Measurements from ENCODE around the gene UBE2D2. TPM values are rescaled to one million over a fixed set of nuclear protein-coding genes. Genes with fewer than 3 reads are reported as not detected.

UBE2D2 gene
- total and polyA plus RNA-seq, 2 experiments from 2014 or later: 88.8 to 129 TPM

DNA sequence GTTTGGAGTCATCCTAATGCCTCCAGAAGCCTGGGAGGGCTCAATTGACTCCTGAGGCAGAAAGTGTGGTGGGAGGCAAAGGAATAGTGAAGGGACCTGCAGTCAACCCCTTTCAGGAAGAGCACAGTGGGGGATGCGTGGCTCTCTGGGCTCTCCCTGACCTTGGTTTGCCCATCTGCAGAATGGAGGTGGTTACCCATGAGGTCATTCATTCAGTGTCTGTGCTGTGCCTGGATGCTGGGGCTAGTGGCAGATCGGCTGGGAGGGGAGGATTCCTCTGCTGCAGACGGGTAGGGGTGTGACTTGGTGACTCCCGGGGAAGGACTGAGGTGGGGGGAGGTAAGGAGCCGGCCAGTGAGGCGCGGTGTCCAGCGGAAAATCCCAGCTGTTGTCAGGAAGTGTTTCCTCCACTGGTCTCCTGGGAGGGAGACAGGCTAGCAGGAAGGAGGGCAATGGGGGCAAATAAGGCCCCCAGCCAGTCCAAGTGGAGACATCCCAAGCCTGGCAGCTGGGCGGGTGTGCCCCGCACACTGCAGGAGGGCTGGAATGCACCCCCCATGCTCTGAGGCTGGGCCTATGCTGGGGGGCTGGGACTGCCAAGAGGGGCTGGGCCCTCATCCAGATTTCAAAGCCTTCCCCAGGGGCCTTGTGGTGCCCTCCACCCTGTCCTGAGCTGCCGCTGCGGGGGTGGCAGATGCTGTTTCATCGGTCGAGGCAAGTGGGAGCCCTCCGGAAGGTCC lies 98.0 kb downstream of the UBE2D2 start:
- 2 to 5% methylated on average over 14 to 15 of the region's 15 CpGs for WGBS, 2 experiments (ENCODE audit: low coverage in 1 of 2, low lambda C conversion rate in 2 of 2, missing lambda C conversion rate in 2 of 2)
- Histone ChIP-seq H3K79me2 (ENCODE audit: insufficient read depth) (peaks cover 82% of the 10 kb centered on the region), H3K27ac (peak overlapping the region; percentile 98), H3K9me3 (ENCODE audit: low read depth) (no peaks in the 10 kb centered on the region), H3K4me1 (ENCODE audit: insufficient read depth) (peaks cover 75% of the 10 kb centered on the region), H3K27me3 (replicated peaks; ENCODE audit: insufficient read depth) (no peaks in the 10 kb centered on the region), H3K4me2 (ENCODE audit: unreplicated experiment) (peak overlapping the region; percentile 82), H2AFZ (no peak overlapping the region), H3K9ac (peak overlapping the region; percentile 71), H3K36me3 (ENCODE audit: low read depth) (no peaks in the 10 kb centered on the region), H3K4me3 (peak overlapping the region; percentile 60), H3K9me2 (ENCODE audit: insufficient read depth) (no peaks in the 10 kb centered on the region), H4K20me1 (ENCODE audit: insufficient read depth) (no peaks in the 10 kb centered on the region), H3F3A (ENCODE audit: insufficient read depth) (peaks cover 29% of the 10 kb centered on the region)
- no peak for TF ChIP-seq EZH2 (IDR thresholded peaks at IDR 0.05; ENCODE audit: insufficient read depth, poor library complexity, severe bottlenecking)
- TF ChIP-seq EZH2phosphoT487 (IDR thresholded peaks at IDR 0.05; ENCODE audit: insufficient read depth, low read depth): no peak
- peak; percentile 91 for DNase-seq
- in situ Hi-C loops (cut with MboI): no loop called here

DNA sequence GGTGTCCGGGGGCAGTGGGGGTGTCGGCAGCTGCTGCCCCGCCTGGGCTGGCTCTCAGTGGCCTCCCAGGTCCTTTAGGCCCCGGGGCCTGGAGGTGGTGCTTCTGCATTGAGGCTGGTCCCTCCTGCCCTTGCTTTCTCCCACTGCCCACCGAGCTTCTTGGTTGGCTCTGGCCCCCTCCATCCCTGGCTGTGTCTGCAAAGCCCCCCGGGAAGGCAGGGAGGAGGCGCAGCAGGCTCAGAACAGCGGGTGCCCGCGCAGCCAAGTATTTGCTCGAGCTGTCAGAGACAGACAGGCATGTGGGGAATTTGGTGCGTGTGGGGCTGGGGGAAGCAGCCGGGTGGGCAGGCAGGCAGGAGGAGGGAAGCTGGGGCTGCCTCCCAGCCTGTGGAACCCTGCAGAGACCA lies 98.6 kb downstream of the UBE2D2 start:
- TF ChIP-seq EZH2 (IDR thresholded peaks at IDR 0.05; ENCODE audit: insufficient read depth, poor library complexity, severe bottlenecking) (no peak), EZH2phosphoT487 (IDR thresholded peaks at IDR 0.05; ENCODE audit: insufficient read depth, low read depth) (no peak)
- no peaks in the 10 kb centered on the region for H3K9me3 ChIP-seq (ENCODE audit: low read depth)
- peak overlapping the region; percentile 98 for H3K27ac ChIP-seq
- peaks cover 69% of the 10 kb centered on the region for H3K4me1 ChIP-seq (ENCODE audit: insufficient read depth)
- no peaks in the 10 kb centered on the region for H3K27me3 ChIP-seq (replicated peaks; ENCODE audit: insufficient read depth)
- peak; percentile 58 for DNase-seq
- peak overlapping the region; percentile 82 for H3K4me2 ChIP-seq (ENCODE audit: unreplicated experiment)
- no peak overlapping the region for H2AFZ ChIP-seq
- no peaks in the 10 kb centered on the region for H4K20me1 ChIP-seq (ENCODE audit: insufficient read depth)
- H3K36me3 ChIP-seq (ENCODE audit: low read depth): no peaks in the 10 kb centered on the region
- H3K79me2 ChIP-seq (ENCODE audit: insufficient read depth): peaks cover 82% of the 10 kb centered on the region
- H3K9ac ChIP-seq: peak overlapping the region; percentile 71
- peaks cover 23% of the 10 kb centered on the region for H3F3A ChIP-seq (ENCODE audit: insufficient read depth)
- H3K9me2 ChIP-seq (ENCODE audit: insufficient read depth): no peaks in the 10 kb centered on the region
- in situ Hi-C loops (cut with MboI): no loop called here
- WGBS, 2 experiments (ENCODE audit: low coverage in 1 of 2, low lambda C conversion rate in 2 of 2, missing lambda C conversion rate in 2 of 2): 3 to 7% methylated on average over 11 to 13 of the region's 13 CpGs
- peak overlapping the region; percentile 60 for H3K4me3 ChIP-seq

DNA sequence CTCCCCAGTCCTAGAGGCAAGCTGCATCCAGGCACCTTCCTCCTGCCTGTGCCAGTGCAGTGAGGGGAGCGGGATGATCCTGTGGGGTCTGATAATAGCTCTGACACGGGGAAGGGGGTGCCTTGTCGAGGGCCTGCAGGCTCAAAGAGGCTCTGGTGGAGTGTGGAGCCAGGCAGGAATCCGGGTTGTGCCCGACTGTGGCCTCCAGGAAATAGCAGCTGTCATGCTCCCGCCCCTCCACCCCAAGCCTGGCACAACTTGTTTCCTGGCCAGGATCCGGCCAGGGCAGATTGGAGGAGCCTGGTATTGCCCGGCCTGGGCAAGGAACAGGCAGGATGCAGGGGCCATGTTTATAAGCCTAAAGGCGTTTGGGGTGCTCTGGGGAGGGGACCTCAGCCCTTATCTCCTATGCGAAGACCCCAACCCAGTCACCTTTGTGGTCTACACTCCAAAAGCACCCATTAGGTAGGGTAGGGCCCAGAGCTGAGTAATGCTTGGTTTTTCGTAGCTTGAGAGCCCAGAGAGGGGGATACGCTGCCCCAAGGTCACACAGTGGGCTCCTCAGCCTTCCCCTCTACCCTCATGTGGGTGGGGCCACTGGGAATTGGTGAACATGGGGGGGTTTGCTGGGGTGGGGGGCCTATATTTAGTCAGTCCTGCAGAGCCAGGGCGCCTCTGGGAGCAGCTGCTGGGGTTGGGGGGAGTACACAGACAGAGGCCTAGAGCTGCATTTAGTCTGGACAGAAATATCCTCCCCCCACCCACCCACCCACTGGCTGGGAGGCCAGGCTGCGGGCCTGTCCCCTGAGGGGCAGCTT lies 99.2 kb downstream of the UBE2D2 start:
- peak overlapping the region; percentile 98 for H3K27ac ChIP-seq
- peaks cover 21% of the 10 kb centered on the region for H3F3A ChIP-seq (ENCODE audit: insufficient read depth)
- WGBS, 2 experiments (ENCODE audit: low coverage in 1 of 2, low lambda C conversion rate in 2 of 2, missing lambda C conversion rate in 2 of 2): 12 to 14% methylated on average over 13 to 14 of the region's 14 CpGs
- no peaks in the 10 kb centered on the region for H3K9me3 ChIP-seq (ENCODE audit: low read depth)
- no peaks in the 10 kb centered on the region for H3K9me2 ChIP-seq (ENCODE audit: insufficient read depth)
- H2AFZ ChIP-seq: no peak overlapping the region
- peaks cover 63% of the 10 kb centered on the region for H3K4me1 ChIP-seq (ENCODE audit: insufficient read depth)
- peak overlapping the region; percentile 82 for H3K4me2 ChIP-seq (ENCODE audit: unreplicated experiment)
- TF ChIP-seq EZH2phosphoT487 (IDR thresholded peaks at IDR 0.05; ENCODE audit: insufficient read depth, low read depth) (no peak), EZH2 (IDR thresholded peaks at IDR 0.05; ENCODE audit: insufficient read depth, poor library complexity, severe bottlenecking) (no peak)
- no peaks in the 10 kb centered on the region for H3K27me3 ChIP-seq (replicated peaks; ENCODE audit: insufficient read depth)
- H3K79me2 ChIP-seq (ENCODE audit: insufficient read depth): peaks cover 82% of the 10 kb centered on the region
- DNase-seq: peak; percentile 75
- no peaks in the 10 kb centered on the region for H3K36me3 ChIP-seq (ENCODE audit: low read depth)
- peak overlapping the region; percentile 60 for H3K4me3 ChIP-seq
- in situ Hi-C loops (cut with MboI): no loop called here
- peak overlapping the region; percentile 71 for H3K9ac ChIP-seq
- no peaks in the 10 kb centered on the region for H4K20me1 ChIP-seq (ENCODE audit: insufficient read depth)

DNA sequence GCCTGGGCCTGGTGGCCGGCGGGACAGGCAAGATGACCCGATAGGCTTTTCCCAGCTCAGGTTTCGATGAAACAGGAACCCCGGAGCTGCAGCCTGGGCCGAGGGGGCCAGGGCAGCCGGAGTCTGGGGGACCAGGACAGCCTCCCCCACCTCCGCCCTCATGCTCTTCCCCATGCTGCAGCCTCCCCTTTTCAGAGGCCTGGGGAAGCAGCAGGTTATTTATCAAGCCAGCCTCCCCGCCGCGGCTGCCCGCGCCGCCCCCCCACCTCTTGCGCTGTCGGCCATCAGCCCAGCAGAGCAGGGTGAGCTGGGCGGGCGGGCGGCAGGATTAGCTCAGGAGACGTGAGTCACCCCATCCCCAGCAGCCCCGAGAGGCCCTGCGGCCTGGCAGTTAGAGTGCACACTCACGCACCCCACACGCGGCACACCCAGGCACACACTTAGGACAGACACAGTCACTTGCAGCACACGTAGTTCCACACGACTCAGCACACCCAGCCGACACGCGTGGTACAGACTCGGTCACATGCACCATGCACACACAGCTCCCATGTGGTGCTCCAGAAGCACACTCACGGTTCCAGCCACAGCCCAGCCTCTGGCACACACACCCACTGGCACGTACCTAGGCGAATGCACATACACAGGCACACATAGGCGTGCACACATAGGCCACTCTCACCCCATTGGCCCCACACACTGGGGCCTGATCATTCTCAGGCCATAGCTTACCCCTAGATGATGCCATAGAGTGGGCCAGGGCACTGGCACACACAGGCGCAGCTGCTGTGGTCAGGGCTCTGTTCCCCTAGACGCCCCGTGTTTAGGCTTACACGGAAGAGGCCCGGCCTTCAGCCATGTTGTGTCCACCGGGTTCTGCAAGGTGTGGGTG lies 100.0 kb downstream of the UBE2D2 start:
- no peaks in the 10 kb centered on the region for H3K27me3 ChIP-seq (replicated peaks; ENCODE audit: insufficient read depth)
- TF ChIP-seq EZH2phosphoT487 (IDR thresholded peaks at IDR 0.05; ENCODE audit: insufficient read depth, low read depth) (no peak), EZH2 (IDR thresholded peaks at IDR 0.05; ENCODE audit: insufficient read depth, poor library complexity, severe bottlenecking) (no peak)
- peak overlapping the region; percentile 98 for H3K27ac ChIP-seq
- peak overlapping the region; percentile 34 for H3K4me2 ChIP-seq (ENCODE audit: unreplicated experiment)
- no peaks in the 10 kb centered on the region for H3K36me3 ChIP-seq (ENCODE audit: low read depth)
- H3K9ac ChIP-seq: peak overlapping the region; percentile 78
- H3K79me2 ChIP-seq (ENCODE audit: insufficient read depth): peaks cover 82% of the 10 kb centered on the region
- 6 to 11% methylated on average over 20 to 37 of the region's 41 CpGs for WGBS, 2 experiments (ENCODE audit: low coverage in 1 of 2, low lambda C conversion rate in 2 of 2, missing lambda C conversion rate in 2 of 2)
- H4K20me1 ChIP-seq (ENCODE audit: insufficient read depth): no peaks in the 10 kb centered on the region
- no peaks in the 10 kb centered on the region for H3K9me2 ChIP-seq (ENCODE audit: insufficient read depth)
- H3K9me3 ChIP-seq (ENCODE audit: low read depth): no peaks in the 10 kb centered on the region
- no peak overlapping the region for H2AFZ ChIP-seq
- in situ Hi-C loops (cut with MboI): no loop called here
- peaks cover 55% of the 10 kb centered on the region for H3K4me1 ChIP-seq (ENCODE audit: insufficient read depth)
- peaks cover 21% of the 10 kb centered on the region for H3F3A ChIP-seq (ENCODE audit: insufficient read depth)
- peak overlapping the region; percentile 27; the same call in 1 of the 2 replicates for H3K4me3 ChIP-seq
- DNase-seq: peak; percentile 99

Data from GM23248 (cell line).